ENCODE results near the gene PICALM. TPM values are rescaled to one million over a fixed set of nuclear protein-coding genes. Genes with fewer than 3 reads are reported as not detected.
A peak's percentile ranks its signal among the peaks of the same experiment; 100 is the strongest.

PICALM gene
- total RNA-seq, 2 donors from 2014 or later, result 395 to 488 TPM

DNA sequence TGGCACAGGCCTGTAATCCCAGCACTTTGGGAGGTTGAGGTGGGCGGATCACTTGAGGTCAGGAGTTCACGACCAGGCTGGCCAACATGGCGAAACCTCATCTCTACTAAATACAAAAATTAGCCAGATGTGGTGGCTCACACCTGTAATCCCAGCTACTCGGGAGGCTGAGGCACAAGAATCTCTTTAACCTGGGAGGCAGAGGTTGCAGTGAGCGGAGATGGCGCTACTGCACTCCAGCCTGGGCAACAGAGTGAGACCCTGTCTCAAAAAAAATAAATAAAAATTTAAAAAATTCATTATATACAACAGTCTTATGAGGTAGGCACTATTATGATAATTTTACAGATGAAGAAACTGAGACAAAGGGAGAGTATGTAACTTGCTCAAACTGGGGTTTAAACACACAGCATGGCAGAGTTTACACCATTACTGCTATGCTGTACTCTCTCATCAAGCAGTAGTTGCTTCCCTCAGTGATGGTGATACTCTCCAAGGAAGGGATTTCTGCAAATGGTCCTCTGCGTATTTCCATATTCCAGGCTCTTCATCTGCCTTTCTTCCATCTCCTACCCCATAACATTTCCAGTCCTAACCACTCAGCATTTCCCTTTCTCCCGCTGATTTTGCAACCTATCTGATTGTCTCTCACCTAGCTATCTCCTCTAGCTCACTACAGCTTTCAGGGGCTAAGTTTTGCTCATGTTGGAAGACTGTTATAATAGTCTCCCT lies 118.4 kb downstream of the PICALM start:
- no peak for ATAC-seq (ENCODE audit: insufficient number of reproducible peaks, low FRiP score, low read depth)
- TF ChIP-seq, protein P1, sequence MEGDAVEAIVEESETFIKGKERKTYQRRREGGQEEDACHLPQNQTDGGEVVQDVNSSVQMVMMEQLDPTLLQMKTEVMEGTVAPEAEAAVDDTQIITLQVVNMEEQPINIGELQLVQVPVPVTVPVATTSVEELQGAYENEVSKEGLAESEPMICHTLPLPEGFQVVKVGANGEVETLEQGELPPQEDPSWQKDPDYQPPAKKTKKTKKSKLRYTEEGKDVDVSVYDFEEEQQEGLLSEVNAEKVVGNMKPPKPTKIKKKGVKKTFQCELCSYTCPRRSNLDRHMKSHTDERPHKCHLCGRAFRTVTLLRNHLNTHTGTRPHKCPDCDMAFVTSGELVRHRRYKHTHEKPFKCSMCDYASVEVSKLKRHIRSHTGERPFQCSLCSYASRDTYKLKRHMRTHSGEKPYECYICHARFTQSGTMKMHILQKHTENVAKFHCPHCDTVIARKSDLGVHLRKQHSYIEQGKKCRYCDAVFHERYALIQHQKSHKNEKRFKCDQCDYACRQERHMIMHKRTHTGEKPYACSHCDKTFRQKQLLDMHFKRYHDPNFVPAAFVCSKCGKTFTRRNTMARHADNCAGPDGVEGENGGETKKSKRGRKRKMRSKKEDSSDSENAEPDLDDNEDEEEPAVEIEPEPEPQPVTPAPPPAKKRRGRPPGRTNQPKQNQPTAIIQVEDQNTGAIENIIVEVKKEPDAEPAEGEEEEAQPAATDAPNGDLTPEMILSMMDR (IDR thresholded peaks at IDR 0.05), result no peak
- H3K4me3 ChIP-seq, result no peak overlapping the region
- DNase-seq (ENCODE audit: low spot score), result no peak
- H3K4me1 ChIP-seq (ENCODE audit: control insufficient read depth in 1 of 2, low read depth in 2 of 2), result peaks cover 16 to 27% of the 10 kb centered on the region in 2 donors
- H3K27ac ChIP-seq, result no peak overlapping the region
- no peaks in the 10 kb centered on the region for H3K36me3 ChIP-seq
- H3K27me3 ChIP-seq (replicated peaks; ENCODE audit: insufficient read depth), result no peaks in the 10 kb centered on the region
- H3K9me3 ChIP-seq, result no peaks in the 10 kb centered on the region

DNA sequence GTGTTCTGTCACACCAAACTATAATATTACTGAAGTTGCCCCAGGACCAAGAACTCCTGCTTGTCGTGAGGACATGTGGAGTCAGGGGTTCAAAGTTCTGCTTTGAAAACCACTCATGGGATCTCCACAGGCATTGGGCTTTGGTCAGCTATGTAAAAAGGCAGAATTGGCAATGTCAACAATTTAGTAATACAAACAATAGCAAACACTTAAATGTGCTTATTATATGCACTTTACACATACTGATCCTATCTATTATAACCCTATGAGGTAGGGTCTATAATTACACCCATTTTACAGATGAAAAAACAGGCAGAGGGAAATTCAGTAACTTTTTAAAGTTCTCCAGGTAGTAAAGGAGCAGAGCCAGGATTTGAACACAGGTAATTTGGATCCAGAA lies 119.1 kb downstream of the PICALM start:
- no peaks in the 10 kb centered on the region for H3K27me3 ChIP-seq (replicated peaks; ENCODE audit: insufficient read depth)
- TF ChIP-seq, protein P1 (IDR thresholded peaks at IDR 0.05), result no peak
- H3K4me1 ChIP-seq (ENCODE audit: control insufficient read depth in 1 of 2, low read depth in 2 of 2), result peaks cover 16 to 21% of the 10 kb centered on the region in 2 donors
- ATAC-seq (ENCODE audit: insufficient number of reproducible peaks, low FRiP score, low read depth) (no peak), DNase-seq (ENCODE audit: low spot score) (no peak)
- no peak overlapping the region for H3K27ac ChIP-seq
- H3K9me3 ChIP-seq, result no peaks in the 10 kb centered on the region
- H3K4me3 ChIP-seq, result no peak overlapping the region
- no peaks in the 10 kb centered on the region for H3K36me3 ChIP-seq

GRCh38 chr11:85948884-85949283 lies 120.0 kb downstream of the PICALM start:
- TF ChIP-seq, protein P1 (IDR thresholded peaks at IDR 0.05), result no peak
- ATAC-seq (ENCODE audit: insufficient number of reproducible peaks, low FRiP score, low read depth) (no peak), DNase-seq (ENCODE audit: low spot score) (no peak)
- no peaks in the 10 kb centered on the region for H3K27me3 ChIP-seq (replicated peaks; ENCODE audit: insufficient read depth)
- no peaks in the 10 kb centered on the region for H3K9me3 ChIP-seq
- no peaks in the 10 kb centered on the region for H3K36me3 ChIP-seq
- H3K4me3 ChIP-seq, result no peak overlapping the region
- H3K27ac ChIP-seq, result no peak overlapping the region
- peaks cover 16 to 21% of the 10 kb centered on the region in 2 donors for H3K4me1 ChIP-seq (ENCODE audit: control insufficient read depth in 1 of 2, low read depth in 2 of 2)

DNA sequence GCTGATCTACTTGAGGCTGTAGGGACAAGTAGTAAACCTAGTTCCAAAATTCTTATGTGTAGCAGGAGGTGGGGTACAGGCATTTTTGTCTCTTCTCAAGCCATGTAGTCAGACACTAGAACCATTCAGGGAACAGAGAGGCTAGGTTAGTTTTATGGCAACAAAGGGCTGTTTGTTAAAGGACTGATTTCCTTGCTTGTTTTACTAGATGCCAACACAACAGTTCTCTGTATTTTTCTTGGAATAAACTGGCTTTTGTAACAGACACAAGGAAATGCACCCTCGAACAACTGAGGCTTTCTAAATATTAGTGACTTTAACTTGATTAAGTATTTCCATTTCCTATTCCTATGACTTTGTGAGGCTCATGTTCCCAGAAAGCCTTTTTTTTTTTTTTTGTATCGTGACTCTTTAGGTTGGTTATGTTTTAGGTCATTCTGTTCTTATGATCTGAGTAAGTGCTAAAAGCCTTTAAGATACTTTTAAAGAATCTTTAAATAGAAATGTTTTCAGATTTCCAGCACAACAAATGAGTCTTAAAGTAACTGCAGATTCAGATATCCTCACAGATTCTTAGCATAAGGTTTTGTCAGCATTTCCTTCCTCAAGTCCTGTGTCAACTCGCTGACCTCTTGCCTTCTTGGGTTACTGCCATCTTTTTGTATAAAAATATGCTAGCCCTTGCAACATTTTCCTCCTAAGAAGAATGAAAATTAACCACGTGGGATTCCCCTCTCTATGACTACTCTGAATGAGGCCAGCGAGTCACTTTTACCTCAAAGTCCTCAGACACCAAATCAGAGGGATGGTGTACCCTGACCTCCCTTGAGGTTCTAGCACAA lies 121.2 kb downstream of the PICALM start:
- Histone ChIP-seq H3K27ac (peak overlapping the region; percentile 27 to 45), H3K36me3 (no peaks in the 10 kb centered on the region), H3K4me3 (no peak overlapping the region), H3K4me1 (ENCODE audit: control insufficient read depth in 1 of 2, low read depth in 2 of 2) (peaks cover 16 to 21% of the 10 kb centered on the region in 2 donors), H3K27me3 (replicated peaks; ENCODE audit: insufficient read depth) (no peaks in the 10 kb centered on the region), H3K9me3 (no peaks in the 10 kb centered on the region)
- ATAC-seq (ENCODE audit: insufficient number of reproducible peaks, low FRiP score, low read depth) (peak; percentile 94), DNase-seq (ENCODE audit: low spot score) (no peak)
- TF ChIP-seq, protein P1 (IDR thresholded peaks at IDR 0.05), result no peak

- Histone ChIP-seq H3K4me3 (no peak overlapping the region), H3K36me3 (no peaks in the 10 kb centered on the region), H3K27me3 (replicated peaks; ENCODE audit: insufficient read depth) (no peaks in the 10 kb centered on the region), H3K9me3 (no peaks in the 10 kb centered on the region), H3K27ac (no peak overlapping the region), H3K4me1 (ENCODE audit: control insufficient read depth in 1 of 2, low read depth in 2 of 2) (peaks cover 16 to 21% of the 10 kb centered on the region in 2 donors)
- ATAC-seq (ENCODE audit: insufficient number of reproducible peaks, low FRiP score, low read depth), result no peak
- DNase-seq (ENCODE audit: low spot score), result no peak
- TF ChIP-seq, protein P1 (IDR thresholded peaks at IDR 0.05), result no peak
These were observed 122.7 kb downstream of the PICALM start for GRCh38 chr11:85946221-85946620.

Measured in thoracic aorta (tissue), 2 donors.